ENCODE results near the gene TRIM61. TPM values are rescaled to one million over a fixed set of nuclear protein-coding genes. Genes with fewer than 3 reads are reported as not detected.

The TRIM61 gene
- total and polyA plus RNA-seq, 9 of the 15 experiments (the other 6 are each of a cell fraction or from before 2014, with no cell fraction given) = 0.07 to 0.92 (median 0.42) TPM

DNA sequence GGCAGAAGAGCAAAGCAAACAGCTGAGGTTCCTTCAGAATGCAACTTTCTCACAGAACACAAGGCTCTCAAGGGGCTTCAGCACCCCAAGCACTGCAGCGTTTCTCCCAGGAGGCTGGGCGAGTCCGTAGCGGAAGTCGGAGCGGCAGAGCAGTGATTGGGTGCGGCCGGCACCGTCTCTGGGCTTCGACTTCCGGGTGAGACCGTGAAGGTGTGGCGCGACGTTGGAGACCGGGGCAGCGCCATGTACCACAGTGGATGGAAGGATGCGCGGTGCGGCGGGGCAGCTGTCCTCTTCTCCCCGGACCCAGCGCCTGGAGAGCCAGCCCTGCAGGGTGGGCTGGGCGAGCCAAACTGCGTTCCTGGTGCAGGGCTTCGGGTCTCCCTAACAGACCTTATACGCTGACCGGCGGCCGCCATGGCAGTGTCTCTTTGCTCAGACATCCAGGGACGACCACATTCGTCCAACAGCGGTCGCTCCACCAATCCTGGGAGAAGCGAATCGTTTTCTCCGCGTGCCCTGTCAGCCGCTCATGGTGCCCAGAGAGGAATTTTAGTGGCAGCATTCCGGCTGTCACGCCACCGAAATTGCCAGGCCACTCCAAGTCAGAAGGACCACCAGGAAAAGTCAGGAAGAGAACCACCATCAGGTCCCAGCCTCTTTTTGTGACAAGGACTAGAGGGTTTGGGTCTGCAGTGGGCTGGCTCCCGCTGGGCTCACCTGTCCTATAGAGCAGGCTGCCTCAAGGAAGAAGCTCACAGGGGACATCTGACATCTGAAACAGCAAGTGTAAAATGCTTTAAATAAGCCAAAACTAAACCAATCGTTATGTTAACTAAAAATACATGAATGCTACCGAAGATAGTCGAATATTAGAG lies 20.5 kb downstream of the TRIM61 start (continued):
- TF ChIP-seq MGA (IDR thresholded peaks at IDR 0.05) (peak; percentile 54), NFIC (IDR thresholded peaks at IDR 0.05) (no peak), HNRNPH1 (optimal IDR thresholded peaks at IDR 0.05; ENCODE audit: low read depth, low read length) (no peak), HLTF (IDR thresholded peaks at IDR 0.05) (no peak), POLR3G (IDR thresholded peaks at IDR 0.05; ENCODE audit: extremely low read depth, insufficient read length, insufficient replicate concordance) (no peak)
- TF ChIP-seq, protein P1, sequence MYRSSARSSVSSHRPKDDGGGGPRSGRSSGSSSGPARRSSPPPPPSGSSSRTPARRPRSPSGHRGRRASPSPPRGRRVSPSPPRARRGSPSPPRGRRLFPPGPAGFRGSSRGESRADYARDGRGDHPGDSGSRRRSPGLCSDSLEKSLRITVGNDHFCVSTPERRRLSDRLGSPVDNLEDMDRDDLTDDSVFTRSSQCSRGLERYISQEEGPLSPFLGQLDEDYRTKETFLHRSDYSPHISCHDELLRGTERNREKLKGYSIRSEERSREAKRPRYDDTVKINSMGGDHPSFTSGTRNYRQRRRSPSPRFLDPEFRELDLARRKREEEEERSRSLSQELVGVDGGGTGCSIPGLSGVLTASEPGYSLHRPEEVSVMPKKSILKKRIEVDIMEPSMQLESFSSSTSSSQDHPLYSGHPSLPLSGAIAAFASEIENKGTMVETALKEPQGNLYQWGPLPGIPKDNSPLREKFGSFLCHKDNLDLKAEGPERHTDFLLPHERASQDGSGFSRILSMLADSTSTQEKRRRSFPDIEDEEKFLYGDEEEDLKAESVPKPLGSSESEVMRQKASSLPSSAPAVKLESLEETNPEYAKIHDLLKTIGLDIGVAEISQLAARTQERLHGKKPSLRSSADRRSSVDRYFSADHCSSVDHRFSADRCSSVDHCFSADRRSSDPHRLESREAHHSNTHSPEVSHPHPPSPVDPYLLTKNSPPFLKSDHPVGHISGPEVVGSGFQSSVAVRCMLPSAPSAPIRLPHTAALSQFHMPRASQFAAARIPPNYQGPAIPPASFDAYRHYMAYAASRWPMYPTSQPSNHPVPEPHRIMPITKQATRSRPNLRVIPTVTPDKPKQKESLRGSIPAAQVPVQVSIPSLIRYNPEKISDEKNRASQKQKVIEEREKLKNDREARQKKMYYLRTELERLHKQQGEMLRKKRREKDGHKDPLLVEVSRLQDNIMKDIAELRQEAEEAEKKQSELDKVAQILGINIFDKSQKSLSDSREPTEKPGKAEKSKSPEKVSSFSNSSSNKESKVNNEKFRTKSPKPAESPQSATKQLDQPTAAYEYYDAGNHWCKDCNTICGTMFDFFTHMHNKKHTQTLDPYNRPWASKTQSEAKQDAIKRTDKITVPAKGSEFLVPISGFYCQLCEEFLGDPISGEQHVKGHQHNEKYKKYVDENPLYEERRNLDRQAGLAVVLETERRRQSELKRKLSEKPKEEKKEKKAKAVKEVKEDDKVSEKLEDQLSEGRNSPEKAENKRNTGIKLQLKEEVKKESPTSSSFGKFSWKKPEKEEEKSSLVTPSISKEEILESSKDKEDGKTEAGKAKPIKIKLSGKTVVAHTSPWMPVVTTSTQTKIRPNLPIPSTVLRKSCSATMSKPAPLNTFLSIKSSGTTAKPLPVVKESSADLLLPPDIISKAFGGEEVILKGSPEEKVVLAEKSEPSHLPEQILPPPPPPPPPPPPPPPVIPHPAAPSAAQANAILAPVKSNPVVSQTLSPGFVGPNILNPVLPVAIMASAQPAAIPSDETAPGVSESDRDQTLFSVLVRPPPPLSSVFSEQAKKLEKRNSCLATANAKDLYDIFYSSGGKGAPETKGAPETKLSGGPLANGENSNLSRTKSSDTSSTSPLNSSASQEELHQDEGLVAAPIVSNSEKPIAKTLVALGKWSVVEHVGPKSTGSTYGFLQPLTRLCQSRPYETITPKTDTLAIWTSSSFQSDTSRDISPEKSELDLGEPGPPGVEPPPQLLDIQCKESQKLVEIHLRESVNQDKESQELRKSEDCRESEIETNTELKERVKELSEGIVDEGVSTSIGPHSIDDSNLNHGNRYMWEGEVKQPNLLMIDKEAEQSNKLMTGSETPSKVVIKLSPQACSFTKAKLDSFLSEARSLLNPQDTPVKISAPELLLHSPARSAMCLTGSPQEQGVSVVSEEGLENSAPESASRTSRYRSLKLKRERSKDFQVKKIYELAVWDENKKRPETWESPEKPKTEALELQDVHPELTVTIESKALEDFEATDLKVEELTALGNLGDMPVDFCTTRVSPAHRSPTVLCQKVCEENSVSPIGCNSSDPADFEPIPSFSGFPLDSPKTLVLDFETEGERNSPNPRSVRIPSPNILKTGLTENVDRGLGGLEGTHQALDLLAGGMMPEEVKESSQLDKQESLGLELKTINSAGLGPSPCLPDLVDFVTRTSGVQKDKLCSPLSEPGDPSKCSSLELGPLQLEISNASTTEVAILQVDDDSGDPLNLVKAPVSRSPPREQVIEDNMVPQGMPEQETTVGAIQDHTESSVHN (IDR thresholded peaks at IDR 0.05; ENCODE audit: borderline replicate concordance in 1 of 2, low read depth in 1 of 2) = no peak

All from K562 (cell line).